Endothelial cell of umbilical vein (primary cell): ENCODE measurements around the gene PRXL2B. TPM values are rescaled to one million over a fixed set of nuclear protein-coding genes. Genes with fewer than 3 reads are reported as not detected.

Source experiments
- BruUV-seq: library from RNA; stranded (reverse); fragments of 400-500 nt; replicated peaks from 2 replicates; lab custom pipeline; 2021; lab: Mats Ljungman, UMichigan
- CTCF ChIA-PET: fragments of 300-600, 350-600 bp; sonication (Branson Sonifier 250); formaldehyde crosslinking; loops from one replicate; lab custom pipeline; 2021; ENCODE audit warnings: antibody characterized with exemption, inconsistent platforms; lab: Charles Lee
- POLR2A ChIA-PET: fragments of 300-600, 350-600 bp; sonication (Branson Sonifier 250); formaldehyde crosslinking; loops from one replicate; lab custom pipeline; 2021; ENCODE audit warnings: antibody characterized with exemption, inconsistent platforms; lab: Charles Lee
- DNase-seq: peaks from one replicate; pipeline ENCODE4 v3.0.0-alpha.2; 2011; ENCODE audit warnings: low read depth, low spot score
- FAIRE-seq: peaks from 2 replicates; lab custom pipeline; 2011; peaks lifted over from hg19 to GRCh38; lab: Jason Lieb, UNC
- H2AFZ ChIP-seq: 2 replicates; pipeline ENCODE4 v1.6.0; 2012; ENCODE audit warnings: low read depth, low read length, control low read depth, inconsistent platforms
- H3K27ac ChIP-seq: 2 replicates; pipeline ENCODE4 v1.5.1; 2011; ENCODE audit warnings: low read depth, mild to moderate bottlenecking, control low read depth, low read length, moderate library complexity; ENCODE audit not compliant: insufficient read depth
- H3K27me3 ChIP-seq, 2 experiments: 2 replicates each; pipeline versions ENCODE4 v1.6.0 to v1.6.1; 2011; ENCODE audit warnings: low read length in 2 of 2, mixed read lengths in 1 of 2; ENCODE audit not compliant: control insufficient read depth in 2 of 2, insufficient read depth in 2 of 2
- H3K36me3 ChIP-seq, 2 experiments: 2 replicates in 1 of 2; 3 replicates in 1 of 2; pipeline ENCODE4 v1.5.1; 2011; ENCODE audit warnings: low read length in 2 of 2, mild to moderate bottlenecking in 1 of 2, moderate library complexity in 1 of 2; ENCODE audit not compliant: control insufficient read depth in 2 of 2, insufficient read depth in 2 of 2; ENCODE audit errors: extremely low read depth in 1 of 2
- H3K4me1 ChIP-seq: 3 replicates; pipeline ENCODE4 v1.5.1; 2011; ENCODE audit warnings: mild to moderate bottlenecking, low read length; ENCODE audit not compliant: control insufficient read depth, insufficient read depth; ENCODE audit errors: extremely low read depth
- H3K4me2 ChIP-seq: 2 replicates; pipeline ENCODE4 v1.6.1; 2011; ENCODE audit warnings: low read length, control low read depth, mixed read lengths; ENCODE audit not compliant: insufficient read depth
- H3K4me3 ChIP-seq, 3 experiments: fragments of 200-600 bp in 1 of 3; sonication (generic), shearing (Covaris generic) in 1 of 3; replicated peaks in 1 of 3; 2 replicates each; pipeline ENCODE4 v1.5.1; 2011 to 2016; ENCODE audit warnings: control low read depth in 3 of 3, low read length in 3 of 3, mild to moderate bottlenecking in 2 of 3, inconsistent platforms in 1 of 3, low read depth in 1 of 3, moderate library complexity in 1 of 3; ENCODE audit not compliant: insufficient read depth in 1 of 3
- H3K79me2 ChIP-seq: 2 replicates; pipeline ENCODE4 v1.6.0; 2012; ENCODE audit warnings: low read length, inconsistent platforms; ENCODE audit not compliant: control insufficient read depth, insufficient read depth
- H3K9ac ChIP-seq: replicated peaks from 2 replicates; pipeline ENCODE3; 2011; ENCODE audit warnings: low read length, control low read depth; ENCODE audit not compliant: insufficient read depth; ENCODE audit errors: extremely low read depth
- H3K9me1 ChIP-seq: replicated peaks from 3 replicates; pipeline ENCODE4 v1.6.0; 2011; ENCODE audit warnings: mild to moderate bottlenecking, low read length; ENCODE audit not compliant: control insufficient read depth, insufficient read depth; ENCODE audit errors: extremely low read depth
- H3K9me3 ChIP-seq: replicated peaks from 2 replicates; pipeline ENCODE4 v1.5.1; 2012; ENCODE audit warnings: low read length, inconsistent platforms; ENCODE audit not compliant: control insufficient read depth, insufficient read depth
- H4K20me1 ChIP-seq: replicated peaks from 2 replicates; pipeline ENCODE3; 2011; ENCODE audit warnings: mild to moderate bottlenecking, low read length; ENCODE audit not compliant: control insufficient read depth, insufficient read depth; ENCODE audit errors: extremely low read depth
- EZH2 ChIP-seq: IDR thresholded peaks from 2 replicates; pipeline ENCODE4 v1.6.1; 2012; ENCODE audit warnings: borderline replicate concordance, low read depth, mild to moderate bottlenecking, moderate library complexity, low read length, inconsistent platforms; ENCODE audit not compliant: severe bottlenecking
- FOS ChIP-seq: IDR thresholded peaks from 2 replicates; pipeline ENCODE4 v1.6.1; 2011; ENCODE audit warnings: mild to moderate bottlenecking, low read length, moderate library complexity, borderline replicate concordance; ENCODE audit not compliant: insufficient read depth
- GATA2 ChIP-seq: IDR thresholded peaks from 2 replicates; pipeline ENCODE4 v1.7.0; 2011; ENCODE audit warnings: low read depth, mild to moderate bottlenecking, moderate library complexity, mixed read lengths, low read length; ENCODE audit not compliant: insufficient read length, insufficient read depth
- JUN ChIP-seq: IDR thresholded peaks from 2 replicates; pipeline ENCODE4 v1.6.1; 2011; ENCODE audit warnings: borderline replicate concordance, low read depth; ENCODE audit not compliant: insufficient read length, insufficient read depth
- MYC ChIP-seq: IDR thresholded peaks from one replicate; pipeline ENCODE4 v1.6.1; 2011; ENCODE audit warnings: mild to moderate bottlenecking, low read depth, low read length
- POLR2A ChIP-seq: IDR thresholded peaks from 2 replicates; pipeline ENCODE4 v1.6.1; 2012; ENCODE audit warnings: low read depth, mild to moderate bottlenecking, control low read depth, low read length
- POLR2AphosphoS5 ChIP-seq: IDR thresholded peaks from 2 replicates; pipeline ENCODE4 v1.6.1; 2012; ENCODE audit warnings: low read depth, mild to moderate bottlenecking, control low read depth, low read length, moderate library complexity; ENCODE audit not compliant: insufficient read depth
- dilution Hi-C: fragments of 300-500 bp; cut with MboI; formaldehyde crosslinking; loops from one replicate; pipeline ENCODE4 v1.15.0; 2019; ENCODE audit warnings: low sequenced_read_pairs; ENCODE audit not compliant: extremely low pct_ligation_motif_present
- intact Hi-C: fragments of 100-400 bp; cut with micrococcal nuclease; formaldehyde crosslinking; loops from one replicate; pipeline ENCODE4 v1.10.0; 2022
- polyA plus RNA-seq, 4 experiments: library from polyadenylated mRNA; depleted of rRNA in 3 of 4; stranded (reverse) in 3 of 4; unstranded in 1 of 4; fragments of >200 nt; gene quantifications; 2 replicates each; pipeline versions ENCODE4 v1.2.1 to v1.2.3, GENCODE V29; 2011 to 2012; ENCODE audit warnings: missing spikeins in 1 of 4
- total RNA-seq: library from RNA; stranded (reverse); gene quantifications from 2 replicates; pipeline ENCODE4 v1.2.3, GENCODE V29; 2021
- TF ChIP-seq, protein P1 (sequence below): IDR thresholded peaks from 2 replicates; pipeline ENCODE4 v1.6.1; 2011; ENCODE audit not compliant: insufficient read depth, insufficient read length
- TF ChIP-seq, protein P2 (sequence below), 2 donors: IDR thresholded peaks; 1 replicate in 1 of 2; 2 replicates in 1 of 2; pipeline ENCODE4 v1.5.1; 2011; ENCODE audit warnings: low read length in 2 of 2, mild to moderate bottlenecking in 2 of 2, moderate library complexity in 2 of 2, control low read depth in 1 of 2, inconsistent platforms in 1 of 2, low read depth in 1 of 2; ENCODE audit not compliant: insufficient read depth in 1 of 2; ENCODE audit errors: extremely low read depth in 1 of 2

Gene PRXL2B
- total and polyA plus RNA-seq, 2 donors (not counting 3 experiments of a cell fraction or from before 2014, with no cell fraction given), result 29.6 to 55.8 TPM

DNA sequence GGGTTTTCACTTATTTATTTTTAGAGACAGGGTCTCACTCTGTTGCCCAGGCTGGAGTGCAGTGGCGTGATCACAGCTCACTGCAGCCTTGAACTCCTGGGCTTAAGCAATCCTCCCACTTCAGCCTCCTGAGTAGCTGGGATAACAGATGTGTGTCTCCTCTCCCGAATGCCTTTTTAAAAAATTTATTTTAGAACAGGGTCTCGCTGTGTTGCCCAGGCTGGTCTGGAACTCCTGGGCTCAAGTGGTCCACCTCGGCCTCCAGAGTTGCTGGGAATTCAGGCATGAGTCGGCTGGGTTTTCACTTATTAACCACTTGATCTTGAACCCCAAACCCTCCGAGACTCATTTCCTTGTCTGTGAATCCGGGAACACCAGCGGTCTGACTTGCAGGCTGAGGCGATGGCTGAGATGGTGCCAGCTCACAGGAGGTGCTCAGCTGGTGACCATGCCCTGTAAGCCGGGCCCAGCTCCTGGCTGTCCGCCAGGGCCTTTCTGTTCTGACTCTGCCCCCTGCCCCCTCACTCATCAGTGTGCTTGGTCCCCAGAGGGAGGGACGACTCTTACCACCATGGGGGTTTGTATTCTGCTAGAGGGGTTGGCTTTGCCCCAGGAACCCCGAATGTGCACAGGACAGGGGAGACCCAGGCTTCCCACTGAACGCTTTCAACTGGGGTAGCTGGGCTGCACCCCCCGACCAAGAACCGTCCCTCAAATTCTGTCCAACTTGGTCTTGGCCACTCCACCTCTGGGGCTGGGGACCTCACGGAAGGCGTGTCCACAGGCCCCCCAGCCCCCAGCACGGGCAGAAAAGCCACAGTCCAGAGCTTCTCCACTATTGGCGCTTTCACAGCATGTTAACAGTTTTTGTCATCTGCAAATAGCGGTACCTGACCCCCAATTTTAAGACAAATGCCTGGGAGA is 23.7 kb downstream of the PRXL2B start:
- no TSS peak for BruUV-seq
- Histone ChIP-seq H3K27me3 (no peaks in the 10 kb centered on the region), H3K4me2 (no peak overlapping the region), H2AFZ (no peak overlapping the region), H3K79me2 (no peaks in the 10 kb centered on the region), H3K9me1 (no peaks in the 10 kb centered on the region), H3K27ac (no peak overlapping the region), H3K36me3 (no peaks in the 10 kb centered on the region), H3K9me3 (no peaks in the 10 kb centered on the region), H3K4me1 (no peaks in the 10 kb centered on the region), H4K20me1 (no peaks in the 10 kb centered on the region), H3K4me3 (no peak overlapping the region), H3K9ac (no peak overlapping the region)
- DNase-seq (no peak), FAIRE-seq (no peak)
- ChIA-PET POLR2A (no interaction called here), CTCF (no interaction called here)
- intact Hi-C loops (no loop called here), dilution Hi-C loops (no loop called here)
- TF ChIP-seq MYC (no peak), JUN (no peak), GATA2 (no peak), FOS (no peak), EZH2 (no peak), POLR2AphosphoS5 (no peak), POLR2A (no peak)
- TF ChIP-seq, protein P1, sequence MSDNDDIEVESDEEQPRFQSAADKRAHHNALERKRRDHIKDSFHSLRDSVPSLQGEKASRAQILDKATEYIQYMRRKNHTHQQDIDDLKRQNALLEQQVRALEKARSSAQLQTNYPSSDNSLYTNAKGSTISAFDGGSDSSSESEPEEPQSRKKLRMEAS, result no peak
- TF ChIP-seq, protein P2, sequence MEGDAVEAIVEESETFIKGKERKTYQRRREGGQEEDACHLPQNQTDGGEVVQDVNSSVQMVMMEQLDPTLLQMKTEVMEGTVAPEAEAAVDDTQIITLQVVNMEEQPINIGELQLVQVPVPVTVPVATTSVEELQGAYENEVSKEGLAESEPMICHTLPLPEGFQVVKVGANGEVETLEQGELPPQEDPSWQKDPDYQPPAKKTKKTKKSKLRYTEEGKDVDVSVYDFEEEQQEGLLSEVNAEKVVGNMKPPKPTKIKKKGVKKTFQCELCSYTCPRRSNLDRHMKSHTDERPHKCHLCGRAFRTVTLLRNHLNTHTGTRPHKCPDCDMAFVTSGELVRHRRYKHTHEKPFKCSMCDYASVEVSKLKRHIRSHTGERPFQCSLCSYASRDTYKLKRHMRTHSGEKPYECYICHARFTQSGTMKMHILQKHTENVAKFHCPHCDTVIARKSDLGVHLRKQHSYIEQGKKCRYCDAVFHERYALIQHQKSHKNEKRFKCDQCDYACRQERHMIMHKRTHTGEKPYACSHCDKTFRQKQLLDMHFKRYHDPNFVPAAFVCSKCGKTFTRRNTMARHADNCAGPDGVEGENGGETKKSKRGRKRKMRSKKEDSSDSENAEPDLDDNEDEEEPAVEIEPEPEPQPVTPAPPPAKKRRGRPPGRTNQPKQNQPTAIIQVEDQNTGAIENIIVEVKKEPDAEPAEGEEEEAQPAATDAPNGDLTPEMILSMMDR (IDR thresholded peaks at IDR 0.05; ENCODE audit: extremely low read depth in 1 of 2, insufficient read depth in 1 of 2, low read depth in 1 of 2, low read length in 2 of 2), result no peak
